Lower leg skin (tissue), 3 donors: ENCODE results near the gene TIMM44.

ENCODE experiments used
- POLR2A ChIP-seq, 2 donors: fragments of 450-650 bp; IDR thresholded peaks; one replicate each; pipeline ENCODE4 v1.6.1; 2016 to 2017; ENCODE audit warnings: antibody characterized with exemption in 2 of 2, mild to moderate bottlenecking in 1 of 2, moderate library complexity in 1 of 2
- TF ChIP-seq, protein P1 (sequence below), 3 donors: fragments of 450-650 bp; IDR thresholded peaks; one replicate each; pipeline ENCODE4 v1.5.1; 2016; ENCODE audit warnings: antibody characterized with exemption in 3 of 3, mild to moderate bottlenecking in 3 of 3, moderate library complexity in 2 of 3

DNA sequence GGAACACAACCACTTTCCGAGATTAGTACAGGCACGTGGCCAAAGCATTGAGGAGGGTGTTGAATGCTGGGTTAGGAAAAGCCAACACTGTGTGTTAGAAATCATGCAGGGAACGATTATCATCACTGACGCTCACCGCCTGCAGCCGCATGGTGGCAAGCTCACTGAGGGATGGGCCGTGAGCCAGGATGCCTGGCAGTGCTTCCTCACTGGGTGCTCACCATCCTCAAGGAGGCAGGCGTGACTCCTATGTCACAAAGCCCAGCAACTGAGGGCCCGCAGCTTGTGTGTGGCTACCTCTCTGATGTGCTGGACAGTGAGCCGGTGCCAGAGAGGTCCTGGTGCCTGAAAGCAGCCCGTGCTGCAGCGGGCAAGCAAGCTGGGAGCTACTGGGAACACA, 30.4 kb upstream of the TIMM44 start:
- TF ChIP-seq, protein P1, sequence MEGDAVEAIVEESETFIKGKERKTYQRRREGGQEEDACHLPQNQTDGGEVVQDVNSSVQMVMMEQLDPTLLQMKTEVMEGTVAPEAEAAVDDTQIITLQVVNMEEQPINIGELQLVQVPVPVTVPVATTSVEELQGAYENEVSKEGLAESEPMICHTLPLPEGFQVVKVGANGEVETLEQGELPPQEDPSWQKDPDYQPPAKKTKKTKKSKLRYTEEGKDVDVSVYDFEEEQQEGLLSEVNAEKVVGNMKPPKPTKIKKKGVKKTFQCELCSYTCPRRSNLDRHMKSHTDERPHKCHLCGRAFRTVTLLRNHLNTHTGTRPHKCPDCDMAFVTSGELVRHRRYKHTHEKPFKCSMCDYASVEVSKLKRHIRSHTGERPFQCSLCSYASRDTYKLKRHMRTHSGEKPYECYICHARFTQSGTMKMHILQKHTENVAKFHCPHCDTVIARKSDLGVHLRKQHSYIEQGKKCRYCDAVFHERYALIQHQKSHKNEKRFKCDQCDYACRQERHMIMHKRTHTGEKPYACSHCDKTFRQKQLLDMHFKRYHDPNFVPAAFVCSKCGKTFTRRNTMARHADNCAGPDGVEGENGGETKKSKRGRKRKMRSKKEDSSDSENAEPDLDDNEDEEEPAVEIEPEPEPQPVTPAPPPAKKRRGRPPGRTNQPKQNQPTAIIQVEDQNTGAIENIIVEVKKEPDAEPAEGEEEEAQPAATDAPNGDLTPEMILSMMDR (IDR thresholded peaks at IDR 0.05) = no peak
- no peak for TF ChIP-seq POLR2A (IDR thresholded peaks at IDR 0.05)
